HG03457 (cell line): Measurements from ENCODE around the gene APOL3.
"Not testable (repeated sequence)": the region's sequence is repeated elsewhere in the genome, so short reads cannot be mapped to it uniquely, and the experiment has no call there.

Experiments
- ATAC-seq: cut with Tn5 transposase; IDR thresholded peaks from one replicate; pipeline ENCODE4 v1.9.1; 2021; ENCODE audit warnings: moderate number of reproducible peaks; ENCODE audit not compliant: unreplicated experiment

Gene APOL3

DNA sequence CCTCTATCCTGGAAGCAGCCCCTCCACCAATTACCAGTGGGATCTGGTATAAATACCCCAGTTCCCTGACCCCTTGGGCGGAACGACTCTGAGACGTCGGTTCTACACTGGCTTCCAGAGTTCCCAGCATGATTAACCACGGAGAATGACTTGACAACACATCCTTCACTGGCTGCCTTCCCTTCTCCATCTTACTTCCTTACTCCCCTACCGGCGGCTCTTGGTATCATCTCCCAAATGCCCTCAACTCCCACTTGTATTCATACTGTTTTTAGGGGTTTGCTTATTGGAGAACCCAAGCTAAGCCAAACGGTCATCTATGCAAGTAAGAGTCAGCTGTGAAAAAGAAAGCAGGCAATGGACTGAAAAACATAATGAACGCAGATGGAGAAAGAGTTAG, 56.1 kb downstream of the APOL3 start:
- ATAC-seq, result no peak

DNA sequence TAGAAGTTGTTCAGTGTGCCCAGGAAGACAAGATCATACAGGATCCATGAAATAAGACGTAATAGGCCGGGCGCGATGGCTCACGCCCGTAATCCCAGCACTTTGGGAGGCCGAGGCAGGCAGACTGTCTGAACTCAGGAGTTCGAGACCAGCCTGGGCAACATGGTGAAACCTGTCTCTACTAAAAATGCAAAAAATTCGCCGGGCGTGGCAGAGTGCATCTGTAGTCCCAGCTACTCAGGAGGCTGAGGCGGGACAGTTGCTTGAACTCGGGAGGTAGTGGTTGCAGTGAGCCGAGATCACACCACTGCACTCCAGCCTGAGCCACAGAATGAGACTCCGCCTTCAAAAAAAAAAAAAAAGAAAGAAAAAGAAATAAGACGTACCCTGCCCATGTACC, 56.7 kb downstream of the APOL3 start:
- no peak for ATAC-seq

DNA sequence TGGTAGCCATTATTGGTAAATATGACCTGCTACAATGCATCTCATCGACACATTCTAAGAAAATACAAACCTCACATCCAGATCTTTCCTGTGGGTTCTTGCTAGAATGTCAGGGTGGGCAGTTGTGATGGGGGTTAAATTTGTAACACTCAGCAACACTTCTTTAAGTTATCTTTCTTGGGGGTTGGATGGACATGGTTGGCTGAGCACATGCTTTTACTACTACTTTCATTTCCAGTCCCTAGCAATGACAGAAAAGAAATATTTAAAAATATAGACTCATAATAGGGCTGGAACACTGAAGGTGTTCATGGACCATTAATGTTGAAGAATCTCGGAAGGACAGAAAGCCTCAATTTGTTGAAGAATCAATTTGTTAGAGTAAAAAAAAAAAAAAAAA, 57.6 kb downstream of the APOL3 start:
- no peak for ATAC-seq

DNA sequence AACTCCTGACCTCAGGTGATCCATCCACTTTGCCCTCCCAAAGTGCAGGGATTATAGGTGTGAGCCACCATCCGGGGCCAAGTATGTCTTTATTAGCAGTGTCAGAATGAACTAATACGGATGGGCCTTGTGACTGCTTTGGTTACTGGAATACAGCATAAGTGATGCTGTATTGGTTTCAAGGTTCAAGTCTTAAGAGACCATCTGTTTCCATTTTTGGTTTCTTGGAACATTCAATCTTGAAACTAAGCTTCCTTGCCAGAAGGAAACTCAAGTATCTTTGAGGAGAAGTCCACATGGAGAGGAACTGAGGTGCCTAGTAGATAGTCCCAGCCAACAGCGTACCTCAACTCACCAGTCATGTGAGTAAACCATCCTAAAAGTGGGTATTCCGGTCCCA, 58.8 kb downstream of the APOL3 start:
- ATAC-seq, result no peak

- ATAC-seq, result not testable (repeated sequence)
Measured at GRCh38 chr22:36100908-36101307, 59.6 kb downstream of the APOL3 start.

- ATAC-seq, result no peak
Measured at GRCh38 chr22:36100134-36100824, 60.3 kb downstream of the APOL3 start.

GRCh38 chr22:36099561-36099960, 61.0 kb downstream of the APOL3 start:
- not testable (repeated sequence) for ATAC-seq

DNA sequence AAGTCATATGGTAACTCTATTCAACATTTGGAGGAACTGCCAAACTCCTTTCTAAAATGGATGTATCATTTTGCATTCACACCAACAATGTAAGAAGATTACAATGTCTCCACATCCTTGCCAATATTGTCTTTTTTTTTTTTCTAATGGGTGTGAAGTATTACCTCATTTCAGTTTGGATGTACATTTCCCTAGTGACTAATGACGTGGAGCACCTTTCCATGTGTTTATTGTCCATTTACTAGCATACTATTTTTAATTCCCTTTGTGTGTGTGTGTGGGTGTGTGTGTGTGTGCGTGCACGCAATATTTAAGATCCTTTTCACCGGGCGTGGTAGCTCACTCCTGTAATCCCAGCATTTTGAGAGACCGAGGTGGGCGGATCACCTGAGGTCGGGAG, 62.7 kb downstream of the APOL3 start:
- no peak for ATAC-seq

- not testable (repeated sequence) for ATAC-seq
Measured at GRCh38 chr22:36090772-36091171, 69.8 kb downstream of the APOL3 start.
